ENCODE results near the gene XRN1.

- TF ChIP-seq, protein P1, sequence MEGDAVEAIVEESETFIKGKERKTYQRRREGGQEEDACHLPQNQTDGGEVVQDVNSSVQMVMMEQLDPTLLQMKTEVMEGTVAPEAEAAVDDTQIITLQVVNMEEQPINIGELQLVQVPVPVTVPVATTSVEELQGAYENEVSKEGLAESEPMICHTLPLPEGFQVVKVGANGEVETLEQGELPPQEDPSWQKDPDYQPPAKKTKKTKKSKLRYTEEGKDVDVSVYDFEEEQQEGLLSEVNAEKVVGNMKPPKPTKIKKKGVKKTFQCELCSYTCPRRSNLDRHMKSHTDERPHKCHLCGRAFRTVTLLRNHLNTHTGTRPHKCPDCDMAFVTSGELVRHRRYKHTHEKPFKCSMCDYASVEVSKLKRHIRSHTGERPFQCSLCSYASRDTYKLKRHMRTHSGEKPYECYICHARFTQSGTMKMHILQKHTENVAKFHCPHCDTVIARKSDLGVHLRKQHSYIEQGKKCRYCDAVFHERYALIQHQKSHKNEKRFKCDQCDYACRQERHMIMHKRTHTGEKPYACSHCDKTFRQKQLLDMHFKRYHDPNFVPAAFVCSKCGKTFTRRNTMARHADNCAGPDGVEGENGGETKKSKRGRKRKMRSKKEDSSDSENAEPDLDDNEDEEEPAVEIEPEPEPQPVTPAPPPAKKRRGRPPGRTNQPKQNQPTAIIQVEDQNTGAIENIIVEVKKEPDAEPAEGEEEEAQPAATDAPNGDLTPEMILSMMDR (IDR thresholded peaks at IDR 0.05 in 8 of 11, conservative IDR thresholded peaks at IDR 0.05 in 3 of 11) = no peak
- TF ChIP-seq POLR2A (IDR thresholded peaks at IDR 0.05) (no peak), POLR2AphosphoS5 (IDR thresholded peaks at IDR 0.05) (no peak)
Measured at GRCh38 chr3:142259359-142259758, 188.5 kb downstream of the XRN1 start.

Data from spleen (tissue), 7 donors.